GM18498 (cell line): ENCODE data around the gene EYA2.

Experiments
- ATAC-seq: cut with Tn5 transposase; IDR thresholded peaks from one replicate; pipeline ENCODE4 v1.9.1; 2021; ENCODE audit warnings: mild to moderate bottlenecking, moderate library complexity; ENCODE audit not compliant: unreplicated experiment

EYA2 gene

GRCh38 chr20:47031004-47031403 lies 136.4 kb downstream of the EYA2 start:
- ATAC-seq, result no peak

- no peak for ATAC-seq
Measured at GRCh38 chr20:47031821-47032220, 137.2 kb downstream of the EYA2 start.

DNA sequence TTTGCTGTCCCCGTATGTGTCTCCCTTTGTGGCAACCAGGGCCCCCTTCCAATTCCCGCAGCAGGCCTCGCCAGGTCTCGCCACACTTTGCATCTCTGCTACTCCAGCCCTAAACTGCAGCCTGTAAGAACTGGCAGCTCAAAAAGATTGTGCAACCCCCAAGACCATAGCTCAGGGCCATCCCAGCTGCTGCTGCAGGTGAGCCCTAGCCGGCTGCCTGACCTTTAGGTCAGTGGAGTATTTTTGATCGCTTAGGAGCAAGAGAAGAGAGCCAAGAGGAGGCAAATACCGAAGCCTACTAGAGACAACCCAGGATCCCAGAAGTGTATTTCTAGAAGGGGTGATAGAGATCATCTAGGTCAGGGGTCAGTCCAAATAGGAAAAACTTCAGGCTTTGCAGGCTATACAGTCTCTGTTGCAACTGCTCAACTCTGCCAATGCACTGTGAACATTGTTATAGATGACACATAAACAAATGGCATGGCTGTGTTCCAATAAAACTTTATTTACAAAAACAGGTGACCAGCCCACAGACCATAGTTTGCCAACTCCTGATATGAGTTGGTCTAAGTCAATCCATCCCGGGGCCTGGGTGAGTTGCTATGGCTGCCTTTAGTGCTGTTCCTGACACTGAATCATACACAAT lies 138.4 kb downstream of the EYA2 start:
- ATAC-seq, result no peak

DNA sequence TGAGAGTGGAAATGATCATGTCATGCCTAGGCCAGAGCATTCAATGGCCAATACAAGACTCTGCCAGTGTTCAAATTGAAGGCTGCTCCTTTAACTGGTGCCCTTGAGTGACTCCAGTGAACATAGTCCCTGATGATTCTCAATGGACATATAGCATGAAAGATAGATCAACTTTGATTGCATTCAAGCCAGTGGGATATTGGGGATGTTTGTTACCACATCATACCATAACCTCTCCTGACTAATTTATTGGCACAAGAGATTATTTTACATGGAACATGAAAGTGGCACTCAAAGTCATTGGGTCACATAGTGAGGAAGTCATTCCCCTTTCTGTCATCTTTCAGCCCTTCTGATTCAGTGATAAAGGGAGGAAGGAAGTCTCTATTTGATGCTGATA lies 139.0 kb downstream of the EYA2 start:
- no peak for ATAC-seq

DNA sequence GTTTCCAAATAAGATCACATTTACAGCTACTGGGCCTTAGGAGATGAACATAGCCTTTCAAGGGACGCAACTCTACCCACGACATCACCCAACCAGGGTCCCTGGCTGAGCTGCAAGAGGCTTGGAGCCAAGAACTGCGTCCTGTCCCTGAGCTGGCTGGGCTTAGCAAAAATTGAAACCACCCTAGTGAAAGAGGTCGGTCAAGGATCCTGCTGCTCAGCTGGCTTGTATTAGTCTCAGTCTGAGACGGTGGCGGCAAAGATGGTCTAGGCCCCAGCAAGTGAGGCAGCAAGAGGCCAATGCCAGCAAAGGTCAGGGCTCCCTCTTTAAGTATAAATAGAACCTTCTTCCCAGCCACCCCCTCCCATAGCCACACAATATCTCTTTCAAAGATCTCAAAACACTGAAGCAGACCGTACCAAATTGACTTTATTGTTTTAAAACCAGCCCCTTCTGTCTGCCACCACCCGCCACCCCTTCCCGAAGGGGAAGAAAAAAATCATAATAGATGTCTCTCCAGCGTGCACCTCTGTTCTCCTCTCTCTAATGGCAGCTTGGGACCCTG lies 140.5 kb downstream of the EYA2 start:
- no peak for ATAC-seq

DNA sequence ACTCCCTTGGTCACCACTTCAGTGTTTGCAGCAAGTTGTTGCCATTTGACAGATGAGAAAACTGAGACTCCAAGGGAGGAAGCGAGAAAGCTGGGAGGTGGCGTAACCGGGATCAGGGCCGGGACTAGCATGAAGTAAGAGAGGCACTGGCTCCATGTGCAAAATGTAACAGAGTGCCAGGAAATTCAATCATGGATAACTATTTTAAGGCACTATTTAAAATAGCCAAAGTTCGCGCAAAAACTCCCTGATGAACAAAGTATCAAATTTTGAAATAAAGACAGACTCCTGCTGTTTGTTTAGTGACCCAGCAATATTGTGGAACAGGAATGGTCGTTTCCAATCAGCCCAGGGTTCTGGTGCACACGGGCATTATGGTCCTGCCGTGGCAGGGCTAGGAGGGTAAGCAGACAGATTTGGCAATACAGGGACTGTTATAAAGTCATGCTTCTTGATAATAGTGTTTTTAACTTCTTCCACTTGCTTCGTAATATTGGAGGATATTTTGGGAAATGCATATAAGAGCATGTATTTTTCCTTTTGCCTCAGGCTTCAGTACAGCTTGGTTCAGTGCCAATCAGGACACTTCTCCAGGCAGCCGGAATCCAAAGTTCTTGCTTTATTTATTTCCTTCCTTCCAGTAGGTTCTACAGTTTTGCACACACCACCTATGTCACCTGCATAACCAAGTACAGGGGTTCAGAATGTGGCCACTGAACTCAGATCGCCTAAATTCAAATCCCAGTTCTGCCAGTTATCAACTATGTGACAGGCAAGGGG lies 141.6 kb downstream of the EYA2 start:
- no peak for ATAC-seq

DNA sequence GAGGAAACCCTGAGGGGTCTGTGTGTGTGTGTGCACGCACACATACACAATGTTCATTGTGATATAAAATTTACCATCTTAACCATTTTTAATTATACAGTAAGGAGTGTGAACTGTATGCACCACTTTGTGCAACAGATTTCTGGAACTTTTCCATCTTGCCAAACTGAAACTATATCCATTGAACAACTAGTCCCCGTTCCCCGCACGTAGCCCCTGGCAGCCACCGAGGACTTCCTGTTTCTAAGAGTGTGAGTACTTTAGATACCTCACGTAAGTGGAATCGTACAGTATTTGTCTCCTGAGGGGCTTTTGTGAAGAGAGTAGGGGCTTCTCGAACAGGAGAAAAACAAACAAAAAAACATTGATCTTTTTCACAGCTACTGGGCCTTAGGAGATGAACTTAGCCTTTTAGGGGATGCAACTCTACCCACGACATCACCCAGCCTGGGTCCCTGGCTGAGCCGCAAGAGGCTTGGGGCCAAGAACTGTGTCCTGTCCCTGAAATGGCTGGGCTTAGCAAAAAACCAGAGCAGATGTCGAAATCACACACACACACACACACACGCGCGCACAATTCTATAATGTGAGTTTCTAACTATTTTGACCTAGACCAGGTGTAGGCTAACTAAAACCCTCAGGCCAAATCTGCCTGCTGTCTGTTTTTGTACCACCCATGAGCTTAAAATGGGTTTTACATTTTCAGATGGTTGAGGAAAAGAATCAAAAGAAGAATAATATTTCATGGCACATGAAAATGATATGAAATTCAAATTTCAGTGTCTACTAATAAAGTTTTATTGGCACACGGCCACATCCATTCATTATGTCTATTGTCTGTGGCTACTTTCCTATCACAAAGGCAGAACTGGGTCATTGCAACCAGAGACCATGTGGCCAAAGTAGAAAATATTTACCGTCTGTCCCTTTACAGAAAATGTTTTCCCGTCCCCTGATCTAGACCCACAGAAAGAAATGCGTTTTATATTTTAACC lies 144.2 kb downstream of the EYA2 start:
- no peak for ATAC-seq

DNA sequence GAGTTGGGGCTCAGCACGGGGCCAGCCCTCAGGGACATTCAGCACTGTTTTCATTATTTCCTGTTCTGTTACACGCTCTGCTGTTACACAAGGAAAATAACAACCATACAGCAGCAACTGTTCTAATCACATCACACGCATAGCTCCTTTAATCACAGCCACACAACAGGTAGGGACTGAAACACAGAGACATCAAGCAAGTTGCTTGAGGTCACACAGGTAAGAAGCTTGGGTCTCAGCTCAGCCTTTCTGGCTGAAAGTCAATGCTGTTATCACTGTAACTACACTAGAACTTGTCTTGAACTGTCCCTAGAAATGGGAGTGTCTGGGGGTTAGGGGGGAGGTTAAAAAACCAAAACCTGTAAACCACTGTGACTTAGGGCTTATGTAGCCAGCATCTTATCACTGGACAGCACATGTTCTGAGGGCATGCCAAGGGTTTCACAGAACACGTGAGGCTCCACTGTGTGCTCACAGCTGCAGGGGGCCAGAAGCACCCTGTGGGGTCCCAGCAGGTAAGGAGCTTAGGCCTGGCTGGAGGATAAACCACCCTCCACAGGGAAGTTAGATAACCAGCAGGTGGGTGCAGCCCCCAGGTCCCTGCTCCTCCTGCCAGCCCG lies 146.0 kb downstream of the EYA2 start:
- no peak for ATAC-seq

GRCh38 chr20:47041396-47041899 lies 146.8 kb downstream of the EYA2 start:
- ATAC-seq, result no peak

DNA sequence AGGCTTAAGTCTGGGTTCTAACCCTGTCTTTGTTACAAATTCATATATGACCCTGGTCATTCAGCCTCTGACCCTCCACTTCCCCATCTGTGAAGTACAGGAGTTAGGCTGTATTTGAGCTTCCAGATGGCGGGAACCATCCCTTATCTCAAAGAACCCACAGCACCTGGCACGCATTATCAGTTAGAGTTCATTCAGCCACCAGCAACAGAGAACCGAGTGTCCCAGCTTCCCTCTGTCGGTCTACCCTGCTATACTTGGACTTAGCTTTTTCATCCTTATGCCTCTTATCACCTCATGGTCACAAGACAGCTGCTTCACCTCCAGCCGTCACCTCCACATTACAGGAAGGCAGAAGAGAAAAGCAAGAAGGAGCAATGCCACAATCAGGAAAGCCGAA lies 147.8 kb downstream of the EYA2 start:
- ATAC-seq, result no peak

GRCh38 chr20:47043086-47043485 lies 148.4 kb downstream of the EYA2 start:
- ATAC-seq, result no peak

GRCh38 chr20:47044938-47045337 lies 150.3 kb downstream of the EYA2 start:
- no peak for ATAC-seq

- no peak for ATAC-seq
Measured at GRCh38 chr20:47048054-47048453, 153.4 kb downstream of the EYA2 start.

- no peak for ATAC-seq
Measured at GRCh38 chr20:47049771-47050170, 155.1 kb downstream of the EYA2 start.

GRCh38 chr20:47050996-47051395 lies 156.4 kb downstream of the EYA2 start:
- no peak for ATAC-seq

DNA sequence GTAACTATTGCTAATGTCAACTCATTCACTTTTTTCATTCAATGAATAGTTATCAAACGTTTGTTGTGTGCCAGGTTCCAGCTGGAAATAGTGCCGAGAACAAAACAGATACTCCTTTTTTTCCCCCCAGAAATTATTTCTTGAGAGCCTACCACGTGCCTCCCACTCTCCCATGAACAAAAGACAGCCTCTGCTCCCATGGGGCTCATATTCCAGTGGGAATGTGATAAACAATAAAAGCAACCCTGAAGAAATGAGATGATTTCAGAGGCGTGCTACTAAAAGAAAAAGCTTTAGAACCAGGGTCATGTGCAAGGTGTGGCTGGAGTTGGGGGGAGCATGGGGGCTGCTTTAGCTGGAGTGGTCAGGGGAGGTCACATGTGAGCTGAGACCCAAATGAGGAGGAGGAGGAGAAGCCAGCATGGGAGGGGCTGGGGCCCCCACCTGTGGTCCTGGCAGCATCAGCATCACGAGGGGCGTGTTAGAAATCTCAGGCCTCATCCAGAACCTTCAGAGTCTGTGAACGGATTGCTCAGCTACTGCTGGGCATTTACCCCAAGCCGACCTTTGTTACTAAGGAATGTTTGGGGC lies 157.4 kb downstream of the EYA2 start:
- no peak for ATAC-seq

DNA sequence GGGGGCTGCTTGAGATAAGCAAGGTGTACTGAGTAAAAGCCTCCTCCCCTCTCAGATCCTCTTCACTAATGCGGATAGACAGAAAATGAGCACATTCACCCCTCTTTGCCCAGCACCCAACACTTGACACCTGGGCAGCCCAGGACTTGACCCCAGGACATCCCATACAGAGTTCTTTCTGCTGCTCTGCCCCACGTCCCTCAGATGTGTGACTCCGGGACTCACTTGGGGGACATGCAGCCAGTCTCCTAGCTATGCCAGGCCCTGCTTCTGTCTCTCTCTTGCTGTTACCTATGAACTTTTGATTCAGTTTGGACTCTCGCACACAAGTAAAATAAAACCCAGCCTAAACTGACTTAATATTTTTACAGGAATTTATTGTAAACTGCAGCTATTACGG lies 159.9 kb downstream of the EYA2 start:
- ATAC-seq, result no peak

DNA sequence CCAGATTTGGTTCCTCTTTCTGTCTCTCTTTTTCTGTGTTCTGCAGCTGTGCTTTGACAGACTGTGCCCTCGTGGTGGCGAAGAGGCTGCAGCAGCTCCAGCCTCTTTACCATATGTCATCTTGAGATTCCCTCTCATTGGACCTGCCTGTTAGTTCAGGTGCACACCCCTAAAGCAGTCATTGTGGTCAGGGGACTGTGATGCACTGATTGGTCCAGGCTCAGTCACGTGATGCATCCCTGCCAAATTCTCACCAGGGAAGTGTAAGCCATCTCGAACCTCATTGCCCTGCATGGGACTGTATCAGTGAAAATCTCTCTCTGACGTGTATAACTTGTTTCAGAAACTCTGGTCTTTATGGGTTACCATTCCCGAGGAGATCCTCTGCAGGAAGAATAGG lies 160.3 kb downstream of the EYA2 start:
- no peak for ATAC-seq

DNA sequence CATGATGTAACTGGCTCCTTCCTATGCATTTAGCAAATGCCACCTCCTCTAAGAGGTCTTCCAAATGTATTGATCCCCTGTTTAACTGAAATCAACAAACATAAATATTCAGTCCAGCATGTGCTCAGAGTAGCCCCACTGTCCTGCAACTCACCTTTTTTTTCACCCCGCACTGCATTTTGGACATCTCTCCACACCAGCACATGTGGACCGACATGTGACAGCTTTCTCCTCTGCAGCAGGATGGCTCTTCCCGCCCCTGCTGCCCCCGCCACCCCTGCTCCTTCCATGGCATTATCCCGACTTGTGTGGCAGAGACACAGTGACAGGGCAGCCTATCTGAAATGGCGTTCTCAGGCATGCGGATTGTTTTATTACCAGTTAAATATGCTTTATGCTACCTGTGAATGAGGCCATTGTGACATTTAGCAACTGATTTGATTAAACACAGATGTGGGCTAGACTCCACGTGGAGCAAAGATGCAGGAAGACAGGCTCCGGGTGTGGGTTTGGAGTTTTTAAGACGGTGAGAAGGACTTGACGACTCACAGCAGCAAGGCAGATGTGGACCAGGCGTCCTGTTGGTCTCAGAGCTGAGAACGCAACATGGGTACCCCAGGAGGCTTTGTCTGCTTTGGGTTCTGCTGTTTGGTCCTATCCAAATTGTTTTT lies 161.2 kb downstream of the EYA2 start:
- ATAC-seq, result no peak

DNA sequence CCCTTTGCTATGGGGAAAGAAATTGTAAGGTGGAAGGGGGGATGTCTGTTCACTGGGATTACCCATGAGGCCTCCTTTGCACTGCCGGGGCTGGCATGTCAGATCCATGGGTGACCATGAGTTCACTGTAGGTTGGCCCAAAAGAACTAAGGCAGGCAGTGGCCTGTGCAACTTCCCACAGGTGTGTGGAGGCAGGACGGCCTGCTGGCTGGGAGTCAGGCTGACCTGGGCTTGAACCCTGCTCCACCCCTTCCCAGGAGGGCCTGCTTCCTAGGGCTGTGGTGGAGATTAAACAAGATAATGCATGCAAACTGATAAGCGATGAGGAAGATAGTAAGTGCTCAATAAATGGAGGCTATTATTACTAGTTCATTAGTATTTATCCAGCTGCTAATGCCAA lies 163.0 kb downstream of the EYA2 start:
- no peak for ATAC-seq
